K562 (cell line): ENCODE measurements around the gene CCDC196. TPM values are rescaled to one million over a fixed set of nuclear protein-coding genes. Genes with fewer than 3 reads are reported as not detected.

Source experiments
- ATAC-seq: fragments of 200-7000 bp; cut with Tn5 transposase; 3 replicates; pipeline ENCODE4 v1.9.1; 2020; ENCODE audit warnings: moderate library complexity
- BruUV-seq: library from RNA; stranded (reverse); fragments of 400-500 nt; replicated peaks from 2 replicates; lab custom pipeline; 2021; lab: Mats Ljungman, UMichigan
- CTCF ChIA-PET: fragments of 300-600 bp; formaldehyde crosslinking; extraction: SDS; loops from one replicate; lab custom pipeline; 2021; ENCODE audit warnings: low intra/inter-chr PET ratio; lab: Yijun Ruan, JAX
- POLR2A ChIA-PET: fragments of 300-600, 350-650 bp; sonication (Branson Sonifier 250); formaldehyde crosslinking; extraction: SDS; loops from one replicate; lab custom pipeline; 2021; ENCODE audit warnings: antibody characterized with exemption, inconsistent platforms; lab: Yijun Ruan, JAX
- DNase-seq, 4 experiments: peaks; one replicate each; pipeline versions ENCODE4 v3.0.0 to v3.0.0-alpha.2; 2011 to 2018; ENCODE audit warnings: low spot score in 3 of 4, mixed read lengths in 3 of 4; ENCODE audit errors: extremely low read depth in 1 of 4
- FAIRE-seq: peaks from 2 replicates; lab custom pipeline; 2011; peaks lifted over from hg19 to GRCh38; lab: Jason Lieb, UNC
- H2AFZ ChIP-seq: 2 replicates; pipeline ENCODE4 v1.6.0; 2011; ENCODE audit warnings: low read depth, low read length, control low read depth, inconsistent platforms
- H3K27ac ChIP-seq: fragments of 200-600 bp; 3 replicates; pipeline ENCODE4 v1.8.0; 2011; ENCODE audit warnings: low read depth, mild to moderate bottlenecking, control low read depth, inconsistent platforms, low read length, moderate library complexity, mixed read lengths; ENCODE audit errors: extremely low read depth
- H3K27me3 ChIP-seq, 2 experiments: fragments of 300-600 bp in 1 of 2; 2 replicates in 1 of 2; 3 replicates in 1 of 2; pipeline versions ENCODE4 v1.6.0 to v1.8.0; 2011; ENCODE audit warnings: inconsistent platforms in 2 of 2, low read length in 2 of 2, mild to moderate bottlenecking in 1 of 2, mixed read lengths in 1 of 2, moderate library complexity in 1 of 2; ENCODE audit not compliant: control insufficient read depth in 2 of 2, insufficient read depth in 2 of 2
- H3K36me3 ChIP-seq: fragments of 300-600 bp; 3 replicates; pipeline ENCODE4 v1.8.0; 2011; ENCODE audit warnings: mild to moderate bottlenecking, low read length, inconsistent platforms; ENCODE audit not compliant: control insufficient read depth, insufficient read depth
- H3K4me1 ChIP-seq, 2 experiments: fragments of 200-600 bp in 1 of 2; replicated peaks in 1 of 2; 2 replicates in 1 of 2; 3 replicates in 1 of 2; pipeline versions ENCODE4 v1.5.1 to v1.8.0; 2011; ENCODE audit warnings: inconsistent platforms in 2 of 2, low read length in 2 of 2, mild to moderate bottlenecking in 1 of 2, mixed read lengths in 1 of 2, moderate library complexity in 1 of 2; ENCODE audit not compliant: control insufficient read depth in 2 of 2, insufficient read depth in 2 of 2
- H3K4me2 ChIP-seq: 2 replicates; pipeline ENCODE4 v1.6.1; 2011; ENCODE audit warnings: low read length, control low read depth, inconsistent platforms, mixed read lengths; ENCODE audit not compliant: insufficient read depth
- H3K4me3 ChIP-seq: fragments of 200-600 bp; sonication (generic), shearing (Covaris generic); 2 replicates; pipeline ENCODE4 v1.5.1; 2016; ENCODE audit warnings: control low read depth, inconsistent platforms
- H3K79me2 ChIP-seq: fragments of 200-600 bp; 3 replicates; pipeline ENCODE4 v1.8.0; 2011; ENCODE audit warnings: low read length, inconsistent platforms; ENCODE audit not compliant: control insufficient read depth, insufficient read depth
- H3K9ac ChIP-seq, 2 experiments: 2 replicates each; pipeline versions ENCODE4 v1.6.0 to v1.6.1; 2011; ENCODE audit warnings: low read depth in 2 of 2, low read length in 2 of 2, control low read depth in 1 of 2, inconsistent platforms in 1 of 2, mild to moderate bottlenecking in 1 of 2, mixed read lengths in 1 of 2; ENCODE audit not compliant: insufficient read depth in 1 of 2
- H3K9me1 ChIP-seq: one replicate; pipeline ENCODE4 v1.6.0; 2011; ENCODE audit warnings: inconsistent platforms, mild to moderate bottlenecking, low read length, moderate library complexity; ENCODE audit not compliant: control insufficient read depth, insufficient read depth
- H3K9me3 ChIP-seq: replicated peaks from 2 replicates; pipeline ENCODE4 v1.5.1; 2011; ENCODE audit warnings: low read depth, low read length, inconsistent platforms; ENCODE audit not compliant: control insufficient read depth, insufficient read depth
- H4K20me1 ChIP-seq: replicated peaks from 2 replicates; pipeline ENCODE4 v1.6.1; 2011; ENCODE audit warnings: low read length, inconsistent platforms, mixed read lengths; ENCODE audit not compliant: control insufficient read depth, insufficient read depth
- CBX2 ChIP-seq: fragments of 200-600 bp; sonication (generic); IDR thresholded peaks from one replicate; pipeline ENCODE4 v1.6.1; 2012; ENCODE audit warnings: mild to moderate bottlenecking, low read length, inconsistent platforms; ENCODE audit not compliant: insufficient read depth, poor library complexity, severe bottlenecking
- MAZ ChIP-seq, 2 experiments: fragments of 450-650 bp in 1 of 2; sonication (generic) in 1 of 2; formaldehyde crosslinking; IDR thresholded peaks in 1 of 2; conservative IDR thresholded peaks in 1 of 2; 2 replicates each; pipeline versions ENCODE4 v1.4.0 to v1.5.0; 2020; ENCODE audit warnings: mild to moderate bottlenecking in 1 of 2, missing genetic modification reagents in 1 of 2
- NFE2 ChIP-seq: IDR thresholded peaks from 2 replicates; pipeline ENCODE4 v1.6.1; 2014; ENCODE audit warnings: antibody characterized with exemption, low read depth
- RCOR1 ChIP-seq, 2 experiments: IDR thresholded peaks; 2 replicates each; pipeline ENCODE4 v1.6.1; 2012; ENCODE audit warnings: low read depth in 2 of 2, low read length in 2 of 2, borderline replicate concordance in 1 of 2, improper control_type of control experiment in 1 of 2
- RHOXF2B ChIP-seq: fragments of 250-450 bp; sonication (Bioruptor Pico); conservative IDR thresholded peaks from 2 replicates; pipeline ENCODE4 v1.5.1; 2021
- SIX5 ChIP-seq, 2 experiments: IDR thresholded peaks; 2 replicates each; pipeline ENCODE4 v1.6.1; 2011; ENCODE audit warnings: low read length in 2 of 2, borderline replicate concordance in 1 of 2, low read depth in 1 of 2, mild to moderate bottlenecking in 1 of 2, moderate library complexity in 1 of 2; ENCODE audit not compliant: insufficient read depth in 1 of 2
- SRSF3 ChIP-seq: fragments of 200-400 bp; formaldehyde crosslinking; IDR thresholded peaks from 2 replicates; pipeline ENCODE4 v1.6.1; 2016; ENCODE audit warnings: mild to moderate bottlenecking, low read length, moderate library complexity; ENCODE audit not compliant: insufficient read depth
- TAF1 ChIP-seq: IDR thresholded peaks from 2 replicates; pipeline ENCODE4 v1.6.1; 2011; ENCODE audit warnings: mild to moderate bottlenecking, low read length, moderate library complexity; ENCODE audit not compliant: insufficient read depth, control insufficient read depth, severe bottlenecking; ENCODE audit errors: extremely low read depth
- TFAM ChIP-seq: fragments of 250-450 bp; sonication (Bioruptor Pico); conservative IDR thresholded peaks from 2 replicates; pipeline ENCODE4 v1.5.0; 2021; ENCODE audit warnings: mild to moderate bottlenecking, moderate library complexity
- ZNF239 ChIP-seq: fragments of 250-450 bp; sonication (Bioruptor Pico); IDR thresholded peaks from 2 replicates; pipeline ENCODE4 v1.4.0; 2020; ENCODE audit warnings: mild to moderate bottlenecking
- ZNF253 ChIP-seq: fragments of 250-450 bp; sonication (Bioruptor Pico); conservative IDR thresholded peaks from 2 replicates; pipeline ENCODE4 v1.6.1; 2021; ENCODE audit warnings: mild to moderate bottlenecking
- ZNF436 ChIP-seq: fragments of 250-450, 450-650 bp; sonication (Bioruptor Pico); formaldehyde crosslinking; IDR thresholded peaks from 2 replicates; pipeline ENCODE4 v1.7.0; 2020; ENCODE audit warnings: mild to moderate bottlenecking
- ZNF445 ChIP-seq: fragments of 250-450 bp; sonication (Bioruptor Pico); IDR thresholded peaks from 2 replicates; pipeline ENCODE4 v1.4.0; 2020; ENCODE audit warnings: low read depth, mild to moderate bottlenecking, moderate library complexity
- ZNF780A ChIP-seq: fragments of 250-450 bp; sonication (Bioruptor Pico); IDR thresholded peaks from 2 replicates; pipeline ENCODE4 v1.5.0; 2021; ENCODE audit warnings: mild to moderate bottlenecking
- WGBS: fragments of 100-300 bp; shearing (Covaris generic); methylation state at CpG from one replicate; pipeline ENCODE4 v1.1.6; 2016; ENCODE audit warnings: low coverage, mixed read lengths; ENCODE audit not compliant: insufficient coverage; ENCODE audit errors: missing lambda C conversion rate; 5-methylcytosine and 5-hydroxymethylcytosine counted together
- in situ Hi-C: fragments of 300-500 bp; cut with MboI; formaldehyde crosslinking; loops from 4 replicates; pipeline ENCODE4 v1.15.0; 2018; ENCODE audit warnings: inconsistent platforms, mixed read lengths
- intact Hi-C: fragments of 100-400 bp; cut with micrococcal nuclease; formaldehyde crosslinking; loops from 2 replicates; pipeline ENCODE4 v1.14.2; 2022
- polyA plus RNA-seq, 8 experiments: library from polyadenylated mRNA; depleted of rRNA in 4 of 8; stranded (reverse) in 5 of 8; unstranded in 3 of 8; fragments of >200 nt; fragmentation: Nextera tagmentation in 2 of 8; fragmentation: Illumina TruSeq in 1 of 8; extraction: Ambion mirVana in 2 of 8; extraction: Trizol in 1 of 8; gene quantifications; 2 replicates each; pipeline versions ENCODE4 v1.2.1 to v1.2.3, GENCODE V29; 2011 to 2014; ENCODE audit warnings: inconsistent platforms in 1 of 8, missing spikeins in 1 of 8
- total RNA-seq, 7 experiments: library from RNA; depleted of rRNA in 6 of 7; stranded (reverse); fragments of >200 nt in 6 of 7; fragmentation: Illumina TruSeq in 2 of 7; extraction: Trizol in 2 of 7; gene quantifications; 2 replicates each; pipeline versions ENCODE4 v1.2.1 to v1.2.3, GENCODE V29; 2011 to 2021; ENCODE audit warnings: low replicate concordance in 1 of 7
- TF ChIP-seq, protein P1 (sequence below), 2 experiments: fragments of 250-450 bp in 1 of 2; fragments of 450-650 bp in 1 of 2; sonication (Bioruptor Pico) in 1 of 2; IDR thresholded peaks; 2 replicates each; pipeline versions ENCODE4 v1.6.1 to v1.8.0; 2016 to 2021; ENCODE audit warnings: mild to moderate bottlenecking in 2 of 2, moderate library complexity in 2 of 2, missing compliant biosample characterization in 1 of 2, missing genetic modification characterization in 1 of 2
- TF ChIP-seq, protein P2 (sequence below), 3 experiments: fragments of 200-800 bp in 1 of 3; sonication (Bioruptor generic) in 1 of 3; sonication (generic) in 1 of 3; formaldehyde crosslinking in 1 of 3; IDR thresholded peaks; 2 replicates each; pipeline versions ENCODE4 v1.6.1 to v1.8.0; 2016 to 2022; ENCODE audit warnings: mild to moderate bottlenecking in 2 of 3, missing compliant biosample characterization in 2 of 3, missing genetic modification characterization in 2 of 3, missing genetic modification reagents in 1 of 3
- TF ChIP-seq, protein P3 (sequence below): sonication (generic); formaldehyde crosslinking; IDR thresholded peaks from 2 replicates; pipeline ENCODE4 v1.8.0; 2022; ENCODE audit warnings: mild to moderate bottlenecking, missing genetic modification reagents
- TF ChIP-seq, protein P4 (sequence below): sonication (generic); IDR thresholded peaks from 2 replicates; pipeline ENCODE4 v1.6.1; 2016

Gene CCDC196
- total and polyA plus RNA-seq, 9 of the 15 experiments (the other 6 are each of a cell fraction or from before 2014, with no cell fraction given): not detected

DNA sequence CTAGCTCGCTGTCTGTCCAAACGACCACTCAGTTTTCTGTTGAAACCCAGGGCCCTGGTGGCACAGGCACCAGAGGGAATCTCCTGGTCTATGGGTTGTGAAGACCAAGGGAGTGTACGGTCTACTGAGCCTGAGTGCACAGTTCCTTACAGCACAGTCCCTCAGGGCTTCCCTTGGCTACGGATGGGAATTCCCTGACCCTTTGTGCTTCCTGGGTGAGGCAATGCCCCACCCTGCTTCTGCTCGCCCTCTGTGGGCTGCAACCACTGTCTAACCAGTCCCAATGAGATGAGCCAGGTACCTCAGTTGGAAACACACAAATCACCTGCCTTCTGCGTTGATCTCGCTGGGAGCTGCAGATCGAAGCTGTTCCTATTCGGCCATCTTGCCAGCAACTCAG, 44.4 kb downstream of the CCDC196 start (continued):
- no peak for TF ChIP-seq SIX5 (IDR thresholded peaks at IDR 0.05; ENCODE audit: borderline replicate concordance in 1 of 2, insufficient read depth in 1 of 2, low read depth in 1 of 2, low read length in 2 of 2)

DNA sequence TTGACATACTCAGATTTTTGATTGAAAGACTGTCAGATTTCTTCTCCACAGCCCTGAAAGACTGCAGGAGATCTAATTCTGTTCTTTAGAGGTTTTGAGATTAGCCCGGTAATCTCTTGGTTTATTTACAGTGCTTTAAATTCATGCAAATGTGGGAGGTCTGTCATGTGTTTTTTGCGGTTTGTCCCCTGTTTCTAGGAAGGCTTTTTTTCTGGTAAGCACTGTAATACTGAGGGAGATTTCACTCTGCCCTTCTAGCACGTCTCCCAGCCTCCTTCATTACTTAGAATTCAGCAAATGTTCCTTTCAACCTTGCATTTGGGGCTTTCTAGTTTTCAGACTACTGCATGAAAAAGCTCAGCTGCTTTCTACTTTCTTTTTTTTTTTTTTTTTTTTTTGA, 52.9 kb downstream of the CCDC196 start:
- in situ Hi-C loops (no loop called here), intact Hi-C loops (no loop called here)
- Histone ChIP-seq H3K36me3 (no peaks in the 10 kb centered on the region), H4K20me1 (no peaks in the 10 kb centered on the region), H2AFZ (no peak overlapping the region), H3K79me2 (peaks cover 4% of the 10 kb centered on the region; the same call in 1 of the 3 replicates), H3K9ac (no peak overlapping the region), H3K27ac (no peak overlapping the region), H3K9me3 (no peaks in the 10 kb centered on the region), H3K27me3 (no peaks in the 10 kb centered on the region), H3K4me1 (no peaks in the 10 kb centered on the region), H3K4me2 (no peak overlapping the region), H3K9me1 (no peaks in the 10 kb centered on the region), H3K4me3 (no peak overlapping the region)
- FAIRE-seq (no peak), ATAC-seq (no peak), DNase-seq (peak in 1 of 4 experiments; percentile 3)
- CTCF ChIA-PET: no interaction called here
- POLR2A ChIA-PET: no interaction called here
- 17% methylated on average over 2 of the region's 3 CpGs for WGBS
- no TSS peak for BruUV-seq
- TF ChIP-seq ZNF445 (CRISPR knock-in tag) (no peak), TAF1 (no peak), CBX2 (no peak), SRSF3 (no peak), MAZ (CRISPR knock-in tag; conservative IDR thresholded peaks at IDR 0.05 in 1 of 2, IDR thresholded peaks at IDR 0.05 in 1 of 2) (no peak), ZNF780A (CRISPR knock-in tag) (no peak), ZNF436 (CRISPR knock-in tag) (no peak), RCOR1 (IDR thresholded peaks at IDR 0.05; ENCODE audit: borderline replicate concordance in 1 of 2, low read depth in 2 of 2, low read length in 2 of 2) (no peak), NFE2 (no peak), ZNF253 (no peak), ZNF239 (CRISPR knock-in tag) (no peak), RHOXF2B (CRISPR knock-in tag) (no peak), TFAM (no peak)
- TF ChIP-seq, protein P1, sequence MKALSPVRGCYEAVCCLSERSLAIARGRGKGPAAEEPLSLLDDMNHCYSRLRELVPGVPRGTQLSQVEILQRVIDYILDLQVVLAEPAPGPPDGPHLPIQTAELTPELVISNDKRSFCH (CRISPR knock-in tag; IDR thresholded peaks at IDR 0.05): no peak
- TF ChIP-seq, protein P1 (tag; IDR thresholded peaks at IDR 0.05): no peak
- TF ChIP-seq, protein P2, sequence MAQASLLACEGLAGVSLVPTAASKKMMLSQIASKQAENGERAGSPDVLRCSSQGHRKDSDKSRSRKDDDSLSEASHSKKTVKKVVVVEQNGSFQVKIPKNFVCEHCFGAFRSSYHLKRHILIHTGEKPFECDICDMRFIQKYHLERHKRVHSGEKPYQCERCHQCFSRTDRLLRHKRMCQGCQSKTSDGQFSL (CRISPR knock-in tag; IDR thresholded peaks at IDR 0.05): no peak
- TF ChIP-seq, protein P2 (tag; IDR thresholded peaks at IDR 0.05): no peak
- TF ChIP-seq, protein P3, sequence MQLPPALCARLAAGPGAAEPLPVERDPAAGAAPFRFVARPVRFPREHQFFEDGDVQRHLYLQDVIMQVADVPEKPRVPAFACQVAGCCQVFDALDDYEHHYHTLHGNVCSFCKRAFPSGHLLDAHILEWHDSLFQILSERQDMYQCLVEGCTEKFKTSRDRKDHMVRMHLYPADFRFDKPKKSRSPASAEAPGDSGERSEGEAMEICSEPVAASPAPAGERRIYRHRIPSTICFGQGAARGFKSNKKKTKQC: no peak
- TF ChIP-seq, protein P4, sequence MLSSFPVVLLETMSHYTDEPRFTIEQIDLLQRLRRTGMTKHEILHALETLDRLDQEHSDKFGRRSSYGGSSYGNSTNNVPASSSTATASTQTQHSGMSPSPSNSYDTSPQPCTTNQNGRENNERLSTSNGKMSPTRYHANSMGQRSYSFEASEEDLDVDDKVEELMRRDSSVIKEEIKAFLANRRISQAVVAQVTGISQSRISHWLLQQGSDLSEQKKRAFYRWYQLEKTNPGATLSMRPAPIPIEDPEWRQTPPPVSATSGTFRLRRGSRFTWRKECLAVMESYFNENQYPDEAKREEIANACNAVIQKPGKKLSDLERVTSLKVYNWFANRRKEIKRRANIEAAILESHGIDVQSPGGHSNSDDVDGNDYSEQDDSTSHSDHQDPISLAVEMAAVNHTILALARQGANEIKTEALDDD: no peak
